Heart left ventricle (tissue), 16 donors: ENCODE data around the gene TMED6. TPM values are rescaled to one million over a fixed set of nuclear protein-coding genes. Genes with fewer than 3 reads are reported as not detected.

Source experiments
- ATAC-seq, 4 donors: fragments of 200-7000 bp; cut with Tn5 transposase; one replicate each; pipeline ENCODE4 v1.9.1; 2020 to 2022; ENCODE audit warnings: moderate library complexity in 4 of 4, mild to moderate bottlenecking in 3 of 4, moderate number of reproducible peaks in 1 of 4
- DNase-seq, 5 donors: peaks; one replicate each; pipeline ENCODE4 v3.0.0-alpha.2; 2020
- H3K27ac ChIP-seq, 12 donors: fragments of 200-600 bp; sonication (generic) in 4 of 12; one replicate each; pipeline versions ENCODE4 v1.5.0 to v1.8.0; 2016 to 2022; ENCODE audit warnings: mild to moderate bottlenecking in 2 of 12
- H3K27me3 ChIP-seq, 9 donors: fragments of 200-600 bp; sonication (generic) in 2 of 9; one replicate each; pipeline versions ENCODE4 v1.5.1 to v1.8.0; 2016 to 2022; ENCODE audit warnings: mild to moderate bottlenecking in 3 of 9
- H3K36me3 ChIP-seq, 9 donors: fragments of 200-600 bp; sonication (generic) in 2 of 9; one replicate each; pipeline versions ENCODE4 v1.5.0 to v1.8.0; 2018 to 2022; ENCODE audit warnings: mild to moderate bottlenecking in 2 of 9
- H3K4me1 ChIP-seq, 12 donors: fragments of 200-600 bp; sonication (generic) in 4 of 12; one replicate each; pipeline versions ENCODE4 v1.5.0 to v1.8.0; 2016 to 2022; ENCODE audit warnings: mild to moderate bottlenecking in 3 of 12
- H3K4me3 ChIP-seq, 12 donors: fragments of 200-600 bp; sonication (generic) in 4 of 12; one replicate each; pipeline versions ENCODE4 v1.5.0 to v1.8.0; 2017 to 2022; ENCODE audit warnings: mild to moderate bottlenecking in 9 of 12, moderate library complexity in 4 of 12
- H3K9me3 ChIP-seq, 12 donors: fragments of 200-600 bp; sonication (generic) in 4 of 12; one replicate each; pipeline versions ENCODE4 v1.5.0 to v1.8.0; 2016 to 2022; ENCODE audit warnings: mild to moderate bottlenecking in 1 of 12
- CTCF ChIP-seq, 12 donors: fragments of 200-600 bp; sonication (generic) in 4 of 12; IDR thresholded peaks; one replicate each; pipeline versions ENCODE4 v1.5.0 to v1.8.0; 2018 to 2022; ENCODE audit warnings: antibody characterized with exemption in 12 of 12, mild to moderate bottlenecking in 5 of 12
- POLR2A ChIP-seq, 2 donors: fragments of 450-650 bp; IDR thresholded peaks; one replicate each; pipeline ENCODE4 v1.6.1; 2017; ENCODE audit warnings: antibody characterized with exemption in 2 of 2, mild to moderate bottlenecking in 2 of 2, moderate library complexity in 2 of 2
- WGBS, 4 donors: extraction: QIAGEN DNeasy Blood & Tissue Kit in 2 of 4; methylation state at CpG; one replicate each; pipeline versions ENCODE4 v1.1.5 to v1.1.7; 2013 to 2018; 5-methylcytosine and 5-hydroxymethylcytosine counted together
- intact Hi-C, 10 donors: fragments of 100-400 bp; cut with DNase I; formaldehyde crosslinking; loops; one replicate each; pipeline versions ENCODE4 v1.11.1 to v1.14.2; 2022
- polyA plus RNA-seq, 2 donors: library from polyadenylated mRNA; stranded (reverse); fragments of 200-250 nt; gene quantifications; one replicate each; pipeline ENCODE4 v1.2.3, GENCODE V29; 2013
- total RNA-seq, 9 donors: library from RNA; depleted of rRNA in 2 of 9; stranded (reverse); fragments of >200 nt in 2 of 9; fragmentation: NEBNext Ultra II Directional in 3 of 9; extraction: Animal tissue kit (Norgen Biotek cat#: 25700) in 3 of 9; gene quantifications; one replicate each; pipeline versions ENCODE4 v1.1.0 to v1.2.4, GENCODE V29; 2016 to 2023
- donor health status: ischemic (EF 13 %, LVEDD 7.1; RV severe dilation, severe dysfunction).
- donor health status: healthy with polysubstance abuse.
- donor health status: DM: no; HTN: yes; CAD: no.
- donor health status: DM: no; HTN: no; CAD: no.
- donor health status: ischemic (EF 25% LVEDD 6.9; RV normal size, moderate dysfunction).
- donor health status: ischemic (EF 25% LVEDD 5.7; RV mildly dilated, moderate dysfunction).
- donor health status: healthy.
- donor health status: DM: yes; HTN: yes; CAD: no.
- donor health status: ischemic (EF 35%, LVEDD 5.7; RV mildly dilated, moderate dysfunction).
- donor health status: nonischemic (EF 11% LVEDD 7.7; RV severe dilation, severe dysfunction).
- donor health status: DM: yes; HTN: yes; CAD: no.
- donor health status: PGD.
- donor health status: ischemic (EF 29% LVEDD 5.4; RV normal size, mild dysfunction).
- donor health status: nonischemic (EF 23%, LVEDD 6.1; RV moderate dilation, normal function).

The TMED6 gene
- total and polyA plus RNA-seq, 11 donors = 0.08 to 0.76 (median 0.56) TPM; not detected in 8

DNA sequence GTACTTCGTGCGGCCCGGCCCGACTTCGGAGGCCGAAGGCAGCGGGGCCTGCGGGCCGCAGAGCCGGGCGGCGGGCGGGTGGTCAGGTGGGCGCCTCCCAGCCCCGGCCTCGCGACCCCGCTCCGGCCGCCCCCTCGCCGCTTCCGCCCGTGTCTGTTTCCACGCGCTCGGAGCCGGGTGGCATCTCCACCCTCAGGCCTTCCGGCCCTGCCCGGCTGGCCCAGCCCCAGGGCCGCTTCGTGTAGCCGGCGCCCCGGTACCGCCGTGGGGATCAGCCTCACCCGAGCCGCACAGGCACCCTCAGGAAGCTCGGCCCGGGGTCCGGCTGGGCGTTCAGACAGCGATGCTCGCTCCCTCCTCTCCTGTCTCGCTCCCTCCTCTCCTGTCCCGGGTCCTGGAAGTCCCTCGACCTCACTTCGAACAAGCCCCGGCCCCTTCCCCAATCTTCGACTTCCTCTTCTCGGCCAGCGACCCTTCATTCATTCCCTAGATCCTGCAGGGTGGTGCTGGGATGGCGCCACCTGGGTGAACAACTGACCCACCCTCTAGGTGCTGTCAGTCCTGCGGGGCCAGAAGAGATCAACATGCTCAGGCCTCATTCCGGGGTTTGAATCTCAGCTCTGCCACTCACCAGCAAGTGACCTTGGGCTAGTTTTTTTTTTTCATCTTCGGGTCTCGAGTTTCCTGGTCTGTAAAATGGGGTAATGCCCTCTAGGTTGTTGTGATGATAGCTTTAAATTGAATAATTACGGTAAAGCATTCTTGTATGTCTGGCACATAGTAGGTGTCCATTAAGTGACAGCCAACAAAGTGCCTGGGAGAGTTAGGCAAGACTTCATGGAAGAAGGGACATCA lies 39.8 kb downstream of the TMED6 start:
- Histone ChIP-seq H3K27ac (peak overlapping the region; percentile 84 to 95 (median 91)), H3K36me3 (peaks cover 0 to 37% (median 29%) of the 10 kb centered on the region in 9 donors), H3K9me3 (no peaks in the 10 kb centered on the region), H3K27me3 (no peaks in the 10 kb centered on the region), H3K4me1 (peaks cover 0 to 41% (median 23%) of the 10 kb centered on the region in 12 donors), H3K4me3 (peak overlapping the region; percentile 75 to 100 (median 96))
- ATAC-seq (peak in 3 of 4 donors; percentile 15 to 59 (median 57)), DNase-seq (peak in 3 of 5 donors; percentile 34 to 80 (median 46))
- intact Hi-C loops = loop anchor here in 1 of 10 donors (2.0 kb wide), 1 partner anchor 27 kb away; the partner anchor contains the start of genes COG8 and NIP7
- WGBS, 4 donors = 2 to 3% (median 2%) methylated on average over 39 to 59 of the region's 59 CpGs
- TF ChIP-seq CTCF (IDR thresholded peaks at IDR 0.05) (no peak), POLR2A (IDR thresholded peaks at IDR 0.05) (peak in 1 of 2 donors; percentile 4)

DNA sequence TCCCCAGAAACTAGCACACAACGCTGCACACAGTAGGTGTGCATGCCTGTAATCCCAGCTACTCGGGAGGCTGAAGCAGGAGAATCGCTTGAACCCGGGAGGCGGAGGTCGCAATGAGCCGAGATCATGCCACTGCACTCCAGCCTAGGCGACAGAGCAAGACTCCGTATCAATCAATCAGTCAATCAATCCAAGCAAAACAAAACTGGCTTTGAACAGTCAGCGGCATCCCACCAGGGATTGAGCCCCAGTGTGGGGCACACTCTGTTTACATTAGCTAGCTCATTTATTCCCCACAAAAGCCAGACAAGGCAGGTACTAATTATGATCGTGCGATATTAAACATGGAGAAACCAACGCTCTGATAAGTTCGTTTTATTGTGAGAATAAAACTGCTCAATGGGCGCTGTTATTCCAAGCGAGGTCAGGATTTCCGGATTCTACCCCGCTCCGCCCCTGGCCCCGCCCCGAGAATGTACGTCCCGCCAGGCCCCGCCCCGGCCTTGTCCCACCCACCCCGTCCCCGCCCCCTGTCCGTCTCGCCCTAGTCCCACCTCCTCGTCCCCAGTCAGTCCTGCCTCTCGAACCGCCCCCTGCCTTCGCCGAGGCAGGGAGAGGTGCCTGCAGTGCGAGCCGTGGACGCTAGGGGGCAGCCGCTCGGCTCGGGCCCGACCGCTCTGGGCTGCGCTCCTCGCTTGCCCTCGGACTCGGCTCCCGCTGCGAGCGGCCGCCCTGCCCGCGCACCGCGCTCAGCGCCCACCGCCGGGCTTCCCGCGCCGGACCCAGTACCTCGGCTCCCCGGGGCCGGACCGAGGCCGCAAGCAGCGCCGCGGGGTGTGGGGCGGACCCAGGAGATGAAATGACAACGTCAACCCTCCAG lies 40.7 kb downstream of the TMED6 start, which contains the start of gene VPS4A:
Gene VPS4A, plus strand, starts transcription at position 698 of the 880 bp plus-strand sequence. Its CDS starts 162 bp downstream, at position 860.
- H3K36me3 ChIP-seq = peaks cover 0 to 28% (median 21%) of the 10 kb centered on the region in 9 donors
- DNase-seq = peak; percentile 95 to 98 (median 96)
- peak within 1 kb of the TSS; percentile 75 to 100 (median 96) for H3K4me3 ChIP-seq
- peaks cover 0 to 41% (median 23%) of the 10 kb centered on the region in 12 donors for H3K4me1 ChIP-seq
- peak; percentile 92 to 99 (median 97) for ATAC-seq
- peak within 1 kb of the TSS; percentile 84 to 95 (median 91) for H3K27ac ChIP-seq
- TF ChIP-seq CTCF (IDR thresholded peaks at IDR 0.05) (peak; percentile 70 to 97 (median 90)), POLR2A (IDR thresholded peaks at IDR 0.05) (peak in 1 of 2 donors; percentile 73)
- intact Hi-C loops = loop anchor here in 1 of 10 donors (2.0 kb wide), 1 partner anchor 28 kb away; the partner anchor contains the start of genes COG8 and NIP7
- H3K27me3 ChIP-seq = no peaks in the 10 kb centered on the region
- 9 to 41% (median 15%) methylated on average over 15 to 70 of the region's 70 CpGs for WGBS, 4 donors
- no peaks in the 10 kb centered on the region for H3K9me3 ChIP-seq

GRCh38 chr16:69309316-69309715 lies 42.3 kb downstream of the TMED6 start:
- peaks cover 0 to 28% (median 21%) of the 10 kb centered on the region in 12 donors for H3K4me1 ChIP-seq
- TF ChIP-seq POLR2A (IDR thresholded peaks at IDR 0.05) (no peak), CTCF (IDR thresholded peaks at IDR 0.05) (no peak)
- WGBS, 4 donors = 83 to 88% (median 85%) methylated on average over 12 of the region's 12 CpGs
- peak overlapping the region in 1 of 12 donors; percentile 9 for H3K27ac ChIP-seq
- ATAC-seq (no peak), DNase-seq (no peak)
- H3K27me3 ChIP-seq = no peaks in the 10 kb centered on the region
- H3K36me3 ChIP-seq = peaks cover 0 to 19% (median 5%) of the 10 kb centered on the region in 9 donors
- no peak overlapping the region for H3K4me3 ChIP-seq
- intact Hi-C loops = no loop called here
- no peaks in the 10 kb centered on the region for H3K9me3 ChIP-seq
